Measurements from ENCODE around the gene PPP2CA. TPM values are rescaled to one million over a fixed set of nuclear protein-coding genes. Genes with fewer than 3 reads are reported as not detected.
A peak's percentile ranks its signal among the peaks of the same experiment; 100 is the strongest.

Gene PPP2CA
- total RNA-seq, 2 donors from 2014 or later, result 101 to 164 TPM

- H3K4me3 Mint-ChIP-seq, result no peak overlapping the region
- no peaks in the 10 kb centered on the region for H3K9me3 Mint-ChIP-seq
- no peak for ATAC-seq (replicated peaks)
- H3K27me3 Mint-ChIP-seq, result peaks cover 4% of the 10 kb centered on the region
- H3K4me1 Mint-ChIP-seq, result no peaks in the 10 kb centered on the region
- H3K36me3 Mint-ChIP-seq (ENCODE audit: low read depth), result no peaks in the 10 kb centered on the region
- no peak overlapping the region for H3K27ac Mint-ChIP-seq
These were observed 23.9 kb upstream of the PPP2CA start for GRCh38 chr5:134249469-134250379.

DNA sequence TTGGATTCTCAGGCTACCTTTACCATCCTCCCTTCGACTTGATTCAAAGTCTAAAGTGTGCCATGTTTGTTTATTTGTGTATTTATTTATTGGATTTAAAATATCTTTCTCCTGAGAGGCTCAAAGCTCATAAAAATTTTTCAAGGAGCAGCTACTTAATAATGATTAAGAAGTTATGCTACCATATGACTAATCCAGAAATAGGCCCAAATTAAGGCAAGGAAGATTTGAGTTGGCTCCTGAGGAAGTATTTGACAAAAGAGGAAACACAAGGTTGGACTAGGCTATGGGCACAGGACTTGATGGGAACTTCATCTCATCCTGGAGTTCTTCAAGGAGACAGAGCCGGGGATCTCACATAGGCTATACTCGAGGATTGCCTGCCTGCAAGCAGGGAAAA lies 22.4 kb upstream of the PPP2CA start:
- Mint-ChIP-seq H3K27ac (no peak overlapping the region), H3K4me1 (no peaks in the 10 kb centered on the region), H3K4me3 (no peak overlapping the region), H3K27me3 (no peaks in the 10 kb centered on the region), H3K9me3 (no peaks in the 10 kb centered on the region), H3K36me3 (ENCODE audit: low read depth) (no peaks in the 10 kb centered on the region)
- ATAC-seq (replicated peaks), result no peak

DNA sequence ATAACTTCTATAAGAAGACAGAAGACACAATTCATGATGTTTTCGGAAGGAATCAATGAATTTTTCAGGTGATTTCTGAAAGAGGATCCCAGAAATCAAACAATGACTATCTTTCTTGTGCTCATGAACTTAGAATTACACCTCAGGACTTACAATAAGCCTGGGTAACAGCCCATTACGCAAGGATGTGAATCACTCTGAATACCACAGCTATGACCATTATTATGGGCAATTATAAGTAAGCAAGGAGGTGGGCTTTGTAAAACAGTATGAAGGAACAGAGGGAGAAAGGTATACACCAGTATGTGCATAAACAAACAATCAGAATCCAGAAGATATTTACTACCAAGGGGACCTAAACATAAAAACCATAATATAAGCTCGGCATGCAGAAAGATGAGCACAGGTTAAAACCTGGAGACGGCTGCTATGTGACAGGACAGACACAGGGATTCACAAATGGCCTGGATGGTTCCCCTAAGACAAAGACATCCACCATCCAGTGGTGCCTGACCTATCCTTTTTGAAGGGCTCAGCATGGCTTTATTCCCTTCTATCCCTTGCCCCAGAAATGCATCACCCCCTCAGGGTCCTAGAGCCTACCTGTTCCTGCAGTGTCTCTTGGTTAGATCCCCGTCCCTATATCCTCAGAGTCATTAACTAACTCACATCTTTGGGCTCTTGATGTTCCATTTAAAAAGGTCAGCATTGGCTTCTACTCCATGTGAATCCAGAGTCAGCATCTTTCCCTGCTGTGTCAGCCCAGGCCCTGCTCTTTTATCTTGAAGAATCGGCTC lies 21.8 kb upstream of the PPP2CA start:
- H3K36me3 Mint-ChIP-seq (ENCODE audit: low read depth), result no peaks in the 10 kb centered on the region
- H3K4me3 Mint-ChIP-seq, result no peak overlapping the region
- no peaks in the 10 kb centered on the region for H3K9me3 Mint-ChIP-seq
- no peaks in the 10 kb centered on the region for H3K27me3 Mint-ChIP-seq
- no peak overlapping the region for H3K27ac Mint-ChIP-seq
- no peaks in the 10 kb centered on the region for H3K4me1 Mint-ChIP-seq
- ATAC-seq (replicated peaks), result no peak

DNA sequence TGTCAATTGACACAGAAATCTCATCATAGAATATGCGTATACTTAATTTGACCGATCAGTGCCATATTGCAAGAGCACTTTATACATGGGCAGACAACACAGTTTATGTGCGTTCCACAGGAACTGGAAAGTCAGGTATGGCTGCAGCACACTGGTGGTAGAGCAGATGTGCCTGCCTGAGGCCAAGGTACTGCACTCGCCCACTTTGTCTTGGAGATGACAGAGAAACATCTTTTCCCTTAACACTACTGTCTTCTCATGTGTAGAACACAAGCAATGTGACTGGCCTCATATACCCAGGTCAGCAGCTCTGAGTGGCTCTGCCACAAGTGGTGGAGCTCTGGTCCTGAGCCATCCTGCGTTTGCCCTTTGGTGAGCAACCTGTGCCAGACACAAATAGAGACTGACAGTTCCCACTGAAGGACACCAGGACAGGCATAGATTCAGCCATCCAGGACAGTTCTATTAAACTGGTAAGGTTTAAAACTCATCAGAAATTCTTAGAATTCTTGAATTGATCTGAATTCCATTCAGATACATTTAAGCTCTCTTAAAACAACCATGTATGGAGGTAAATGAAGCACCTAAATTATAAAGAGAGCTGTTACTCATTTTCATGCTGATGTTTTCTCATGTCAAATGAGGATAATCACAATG lies 21.0 kb upstream of the PPP2CA start:
- Mint-ChIP-seq H3K36me3 (ENCODE audit: low read depth) (no peaks in the 10 kb centered on the region), H3K4me1 (no peaks in the 10 kb centered on the region), H3K27me3 (no peaks in the 10 kb centered on the region), H3K4me3 (no peak overlapping the region), H3K9me3 (no peaks in the 10 kb centered on the region), H3K27ac (no peak overlapping the region)
- ATAC-seq (replicated peaks), result no peak

GRCh38 chr5:134245692-134246091 lies 19.8 kb upstream of the PPP2CA start:
- Mint-ChIP-seq H3K4me3 (no peak overlapping the region), H3K9me3 (no peaks in the 10 kb centered on the region), H3K36me3 (ENCODE audit: low read depth) (no peaks in the 10 kb centered on the region), H3K27me3 (no peaks in the 10 kb centered on the region), H3K27ac (no peak overlapping the region), H3K4me1 (no peaks in the 10 kb centered on the region)
- no peak for ATAC-seq (replicated peaks)

- no peaks in the 10 kb centered on the region for H3K9me3 Mint-ChIP-seq
- no peaks in the 10 kb centered on the region for H3K36me3 Mint-ChIP-seq (ENCODE audit: low read depth)
- H3K4me3 Mint-ChIP-seq, result no peak overlapping the region
- no peaks in the 10 kb centered on the region for H3K27me3 Mint-ChIP-seq
- ATAC-seq (replicated peaks), result no peak
- no peak overlapping the region for H3K27ac Mint-ChIP-seq
- no peaks in the 10 kb centered on the region for H3K4me1 Mint-ChIP-seq
These were observed 19.3 kb upstream of the PPP2CA start for GRCh38 chr5:134245101-134245604.

DNA sequence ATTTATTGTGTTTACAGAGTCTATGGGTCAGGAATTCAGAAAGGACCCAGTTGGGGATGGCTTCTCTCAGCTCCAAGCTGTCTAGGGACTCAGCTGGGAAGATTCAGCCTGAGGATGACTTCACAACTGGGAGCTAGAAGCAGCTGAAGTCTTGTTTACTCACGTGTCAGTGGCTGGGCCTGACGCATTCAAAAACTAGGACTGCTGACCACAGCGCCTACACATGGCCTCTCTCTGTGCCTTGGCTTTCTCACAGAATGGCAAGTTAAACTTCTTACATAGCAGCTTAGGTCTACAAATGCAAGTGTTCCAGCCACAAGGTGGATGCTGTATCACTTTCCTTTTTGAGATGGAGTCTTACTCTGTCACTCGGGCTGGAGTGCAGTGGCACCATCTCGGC lies 16.3 kb upstream of the PPP2CA start:
- H3K27ac Mint-ChIP-seq, result no peak overlapping the region
- H3K36me3 Mint-ChIP-seq (ENCODE audit: low read depth), result no peaks in the 10 kb centered on the region
- no peaks in the 10 kb centered on the region for H3K4me1 Mint-ChIP-seq
- no peaks in the 10 kb centered on the region for H3K27me3 Mint-ChIP-seq
- no peak overlapping the region for H3K4me3 Mint-ChIP-seq
- peak; percentile 56 for ATAC-seq (replicated peaks)
- H3K9me3 Mint-ChIP-seq, result no peaks in the 10 kb centered on the region

DNA sequence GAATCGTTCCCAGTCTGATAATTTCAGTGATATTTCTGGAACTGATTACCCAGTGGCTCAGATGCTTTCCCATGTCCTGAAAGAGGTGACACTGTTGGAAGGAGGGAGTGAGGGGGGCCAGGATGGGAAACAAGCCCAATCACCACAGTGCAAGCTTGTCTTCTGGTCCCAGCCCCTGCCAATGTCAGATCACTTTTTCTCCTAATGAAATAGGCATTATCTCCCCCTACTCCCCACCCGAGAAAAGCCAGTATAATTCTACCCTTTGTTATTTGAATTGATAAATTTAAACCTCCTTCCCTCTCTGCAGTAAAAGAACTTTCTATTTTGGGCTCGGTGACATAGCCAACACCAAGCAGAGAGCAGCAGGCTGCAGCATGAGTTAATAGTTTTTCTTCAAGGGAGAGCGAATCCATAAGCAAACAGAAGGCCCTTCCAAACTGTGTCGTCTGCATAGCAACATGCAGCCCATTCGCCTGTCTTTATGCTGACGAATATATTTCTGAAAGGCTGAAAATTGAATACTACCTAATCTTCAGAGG lies 14.6 kb upstream of the PPP2CA start:
- Mint-ChIP-seq H3K4me1 (no peaks in the 10 kb centered on the region), H3K27ac (no peak overlapping the region), H3K36me3 (ENCODE audit: low read depth) (no peaks in the 10 kb centered on the region), H3K4me3 (no peak overlapping the region), H3K9me3 (no peaks in the 10 kb centered on the region), H3K27me3 (no peaks in the 10 kb centered on the region)
- no peak for ATAC-seq (replicated peaks)

- H3K27me3 Mint-ChIP-seq, result no peaks in the 10 kb centered on the region
These were observed 10.9 kb upstream of the PPP2CA start for GRCh38 chr5:134236820-134237219.

DNA sequence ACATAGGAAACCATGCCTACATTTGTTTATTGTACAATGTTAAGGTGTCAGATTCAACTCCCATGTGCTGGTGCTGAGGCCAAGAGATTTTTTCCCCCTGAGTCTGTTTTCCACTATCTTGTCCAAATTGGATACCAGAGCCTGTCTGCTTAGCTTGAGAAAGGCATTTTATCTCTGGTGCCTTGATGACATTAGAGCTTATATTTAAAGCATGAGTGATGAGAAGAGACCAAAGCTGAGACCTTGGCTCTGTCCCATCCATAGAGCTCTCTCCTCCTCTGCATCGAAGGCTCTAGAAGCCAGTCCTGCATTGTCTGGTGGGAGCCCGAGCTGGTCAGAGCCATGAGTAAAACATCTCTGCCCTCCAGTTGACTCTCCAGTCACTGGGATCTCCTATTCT lies 10.4 kb upstream of the PPP2CA start:
- H3K4me3 Mint-ChIP-seq, result no peak overlapping the region
- no peak for ATAC-seq (replicated peaks)
- H3K27me3 Mint-ChIP-seq, result no peaks in the 10 kb centered on the region
- H3K36me3 Mint-ChIP-seq (ENCODE audit: low read depth), result no peaks in the 10 kb centered on the region
- H3K4me1 Mint-ChIP-seq, result no peaks in the 10 kb centered on the region
- H3K27ac Mint-ChIP-seq, result no peak overlapping the region
- H3K9me3 Mint-ChIP-seq, result no peaks in the 10 kb centered on the region

More at GRCh38 chr5:134236820-134237219, 10.9 kb upstream of the PPP2CA start:
- no peaks in the 10 kb centered on the region for H3K9me3 Mint-ChIP-seq
- H3K4me1 Mint-ChIP-seq, result no peaks in the 10 kb centered on the region
- H3K36me3 Mint-ChIP-seq (ENCODE audit: low read depth), result no peaks in the 10 kb centered on the region
- no peak overlapping the region for H3K27ac Mint-ChIP-seq
- ATAC-seq (replicated peaks), result no peak
- no peak overlapping the region for H3K4me3 Mint-ChIP-seq

- Mint-ChIP-seq H3K4me3 (no peak overlapping the region), H3K36me3 (ENCODE audit: low read depth) (peaks cover 31% of the 10 kb centered on the region), H3K27me3 (no peaks in the 10 kb centered on the region), H3K27ac (no peak overlapping the region), H3K4me1 (peaks cover 6% of the 10 kb centered on the region), H3K9me3 (no peaks in the 10 kb centered on the region)
- ATAC-seq (replicated peaks), result no peak
These were observed 2.8 kb upstream of the PPP2CA start for GRCh38 chr5:134228624-134229023.

DNA sequence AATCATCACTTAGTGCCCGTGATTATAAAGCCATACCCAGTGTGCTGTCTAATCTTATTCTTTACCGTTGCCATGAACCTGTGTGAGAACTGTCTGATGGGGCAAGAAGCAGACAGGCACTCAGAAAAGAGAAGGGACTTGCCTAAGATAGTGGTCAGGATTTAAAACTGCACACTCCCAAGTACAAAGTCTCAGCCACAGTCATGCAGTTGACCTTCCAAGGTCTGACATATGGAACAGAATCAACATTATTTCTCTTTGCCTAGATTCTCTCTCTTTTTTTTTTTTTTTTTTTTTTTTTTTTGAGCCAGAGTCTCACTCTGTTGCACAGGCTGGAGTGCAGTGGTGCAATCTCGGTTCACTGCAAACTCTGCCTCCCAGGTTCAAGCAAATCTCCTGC lies 1.9 kb upstream of the PPP2CA start:
- Mint-ChIP-seq H3K27ac (peak overlapping the region; percentile 98), H3K9me3 (no peaks in the 10 kb centered on the region), H3K4me3 (peak overlapping the region; percentile 87), H3K27me3 (no peaks in the 10 kb centered on the region), H3K36me3 (ENCODE audit: low read depth) (peaks cover 38% of the 10 kb centered on the region), H3K4me1 (peaks cover 11% of the 10 kb centered on the region)
- ATAC-seq (replicated peaks), result no peak

DNA sequence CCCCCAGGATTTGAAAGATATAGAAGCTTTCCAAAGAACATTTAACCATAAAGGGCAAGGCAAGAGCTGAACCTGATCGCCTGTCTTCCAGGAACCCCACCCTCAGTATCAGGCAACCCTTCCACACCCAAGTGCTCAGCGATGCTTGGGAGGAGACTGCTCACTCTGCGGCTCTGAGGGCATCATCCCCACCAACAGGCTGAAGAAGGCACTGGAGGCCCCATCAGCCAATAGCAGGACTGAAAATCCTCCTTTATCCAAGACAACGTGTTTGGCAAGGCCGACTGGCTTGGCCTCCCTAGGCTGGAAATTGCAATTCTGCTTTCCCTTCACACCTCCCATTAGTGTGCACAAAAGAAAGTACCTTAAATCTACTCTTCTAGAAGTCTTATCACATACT lies 1.4 kb upstream of the PPP2CA start:
- Mint-ChIP-seq H3K27ac (peak overlapping the region; percentile 98), H3K9me3 (no peaks in the 10 kb centered on the region), H3K27me3 (no peaks in the 10 kb centered on the region), H3K4me3 (peak overlapping the region; percentile 87), H3K36me3 (ENCODE audit: low read depth) (peaks cover 43% of the 10 kb centered on the region), H3K4me1 (peaks cover 17% of the 10 kb centered on the region)
- no peak for ATAC-seq (replicated peaks)

All from activated T-helper 17 cell treated with anti-CD3 and anti-CD28 coated beads, Interleukin-2, amount 50 U/mL, for 72 hours (primary cell).